Measurements from ENCODE around the gene TEX35.
"Not testable (repeated sequence)": the region's sequence is repeated elsewhere in the genome, so short reads cannot be mapped to it uniquely, and the experiment has no call there.

The TEX35 gene

GRCh38 chr1:178542554-178543289 lies 29.8 kb downstream of the TEX35 start:
- DNase-seq, result peak; percentile 82

- DNase-seq, result no peak
These were observed 30.3 kb downstream of the TEX35 start for GRCh38 chr1:178543290-178543607.

GRCh38 chr1:178544531-178544930 lies 31.6 kb downstream of the TEX35 start:
- no peak for DNase-seq

- no peak for DNase-seq
These were observed 35.2 kb downstream of the TEX35 start for GRCh38 chr1:178548108-178548507.

DNA sequence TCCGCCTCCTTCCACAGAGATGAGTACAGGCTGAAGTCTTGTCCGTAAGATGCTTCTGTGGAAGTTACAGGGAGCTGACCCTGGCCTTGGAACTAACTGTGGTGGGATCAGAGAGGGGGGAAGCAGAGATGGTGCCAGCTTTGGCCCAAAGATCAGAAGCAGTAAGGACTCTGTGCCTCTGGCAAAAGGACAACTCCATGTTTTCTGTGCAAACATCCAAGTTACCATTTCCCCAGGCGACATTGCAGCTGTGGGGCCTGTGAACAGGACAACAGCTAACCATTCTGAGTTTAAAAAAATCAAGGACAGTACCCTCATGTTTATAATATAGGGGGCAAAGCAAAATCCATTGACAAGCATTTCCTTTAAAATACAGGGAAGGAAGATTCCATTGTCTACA lies 38.4 kb downstream of the TEX35 start:
- no peak for DNase-seq

- DNase-seq, result no peak
These were observed 39.0 kb downstream of the TEX35 start for GRCh38 chr1:178551940-178552339.

GRCh38 chr1:178552856-178553255 lies 39.9 kb downstream of the TEX35 start:
- DNase-seq, result no peak

GRCh38 chr1:178554351-178554750 lies 41.4 kb downstream of the TEX35 start:
- not testable (repeated sequence) for DNase-seq

- DNase-seq, result not testable (repeated sequence)
These were observed 42.7 kb downstream of the TEX35 start for GRCh38 chr1:178555613-178556012.

GRCh38 chr1:178558816-178559215 lies 45.9 kb downstream of the TEX35 start:
- not testable (repeated sequence) for DNase-seq

DNA sequence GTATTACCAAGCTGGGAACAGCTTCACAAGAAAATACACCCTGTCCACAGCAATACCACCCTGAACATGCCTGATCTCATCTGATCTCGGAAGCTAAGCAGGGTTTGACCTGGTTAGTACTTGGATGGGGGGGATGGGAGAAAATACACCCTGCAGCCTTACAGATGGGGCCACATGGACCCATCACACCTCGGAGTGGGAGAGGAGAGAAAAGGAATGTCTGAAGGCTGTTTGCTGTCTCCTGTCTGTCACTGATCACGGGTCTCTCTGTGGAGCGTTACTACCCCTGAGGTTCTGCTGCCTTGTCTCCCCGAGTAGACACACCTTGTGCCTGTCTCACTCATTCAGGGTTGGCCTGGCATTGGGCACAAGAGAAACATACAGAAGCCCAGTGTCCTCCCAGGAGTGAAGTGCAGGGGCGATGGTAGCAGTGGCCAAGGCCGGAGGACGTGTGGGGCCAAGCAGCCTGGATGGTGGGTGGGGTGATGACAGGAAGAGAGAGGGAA lies 48.0 kb downstream of the TEX35 start:
- no peak for DNase-seq

- DNase-seq, result no peak
These were observed 50.4 kb downstream of the TEX35 start for GRCh38 chr1:178563099-178563820.

DNA sequence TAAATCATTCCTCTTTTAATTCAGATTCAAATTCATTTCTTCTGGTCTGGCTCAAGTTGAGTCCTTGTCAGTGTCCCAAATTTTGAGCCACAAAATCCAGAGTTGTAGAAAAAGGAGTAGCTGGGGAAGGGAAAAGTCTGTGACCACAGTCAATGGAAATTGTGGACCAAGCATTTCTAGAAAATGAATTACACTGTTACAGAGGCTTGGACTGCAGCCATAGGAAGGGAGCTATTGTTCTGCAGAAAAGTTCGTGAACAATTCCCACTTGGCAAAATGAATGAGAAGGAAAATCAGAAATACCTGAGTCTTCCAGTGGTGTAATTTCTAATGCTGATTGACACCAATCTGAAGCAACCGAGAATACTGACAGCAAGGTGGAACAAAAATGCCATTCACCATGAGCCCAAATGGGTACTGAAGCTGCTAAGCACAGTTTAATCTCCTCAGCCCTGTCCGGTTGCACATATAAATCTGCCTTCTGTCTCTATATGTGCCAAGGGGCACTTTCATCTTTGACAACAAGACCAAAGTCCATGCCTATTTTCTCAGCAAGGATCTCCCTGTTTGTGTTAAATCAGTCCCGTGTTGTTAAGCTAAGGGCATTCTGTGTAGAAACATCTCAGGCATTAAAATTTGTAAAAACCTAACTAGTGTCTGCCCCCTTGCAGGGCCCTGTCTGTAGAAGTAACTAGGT lies 51.3 kb downstream of the TEX35 start:
- DNase-seq, result no peak

GRCh38 chr1:178564783-178565180 lies 51.9 kb downstream of the TEX35 start:
- no peak for DNase-seq

GRCh38 chr1:178565586-178565985 lies 52.7 kb downstream of the TEX35 start:
- DNase-seq, result no peak

DNA sequence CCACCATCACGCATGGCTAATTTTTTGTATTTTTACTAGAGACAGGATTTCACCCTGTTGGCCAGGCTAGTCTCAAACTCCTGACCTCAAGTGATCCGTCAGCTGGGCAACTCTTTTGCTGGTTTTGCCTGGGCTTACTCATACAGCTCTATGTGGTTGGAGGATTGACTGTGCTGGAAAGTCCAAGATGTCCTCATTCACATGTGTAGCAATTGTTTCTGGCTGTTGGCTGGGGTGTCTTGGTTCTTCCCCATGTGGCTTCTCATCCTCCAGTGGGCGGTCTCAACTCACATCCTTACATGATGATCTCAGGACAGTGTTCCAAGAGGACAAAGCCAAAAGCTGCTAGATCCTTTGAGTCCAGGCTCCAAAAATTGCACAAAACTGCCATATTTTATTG lies 53.3 kb downstream of the TEX35 start:
- DNase-seq, result no peak

DNA sequence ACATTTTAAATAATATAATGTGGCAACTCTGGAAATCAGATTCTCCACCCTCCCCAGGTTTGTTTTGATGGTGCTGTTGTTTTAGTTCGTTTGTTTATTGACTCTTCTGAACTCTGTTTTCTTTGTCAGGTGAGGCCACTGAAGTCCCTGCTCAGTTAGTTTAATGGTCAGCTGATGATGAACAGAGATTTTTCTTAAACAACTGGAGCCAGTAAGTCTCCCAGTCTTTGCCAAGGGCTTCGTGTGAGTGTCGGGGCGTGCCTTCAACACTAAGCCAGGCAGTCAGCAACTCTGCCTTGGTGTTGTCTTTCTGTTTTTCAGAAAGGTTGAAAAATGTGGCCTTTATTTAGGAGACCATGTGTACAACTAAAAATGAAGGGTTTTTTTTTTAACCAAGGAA lies 58.9 kb downstream of the TEX35 start:
- DNase-seq, result no peak
